Measurements from ENCODE around the gene PCMTD2.

The PCMTD2 gene

DNA sequence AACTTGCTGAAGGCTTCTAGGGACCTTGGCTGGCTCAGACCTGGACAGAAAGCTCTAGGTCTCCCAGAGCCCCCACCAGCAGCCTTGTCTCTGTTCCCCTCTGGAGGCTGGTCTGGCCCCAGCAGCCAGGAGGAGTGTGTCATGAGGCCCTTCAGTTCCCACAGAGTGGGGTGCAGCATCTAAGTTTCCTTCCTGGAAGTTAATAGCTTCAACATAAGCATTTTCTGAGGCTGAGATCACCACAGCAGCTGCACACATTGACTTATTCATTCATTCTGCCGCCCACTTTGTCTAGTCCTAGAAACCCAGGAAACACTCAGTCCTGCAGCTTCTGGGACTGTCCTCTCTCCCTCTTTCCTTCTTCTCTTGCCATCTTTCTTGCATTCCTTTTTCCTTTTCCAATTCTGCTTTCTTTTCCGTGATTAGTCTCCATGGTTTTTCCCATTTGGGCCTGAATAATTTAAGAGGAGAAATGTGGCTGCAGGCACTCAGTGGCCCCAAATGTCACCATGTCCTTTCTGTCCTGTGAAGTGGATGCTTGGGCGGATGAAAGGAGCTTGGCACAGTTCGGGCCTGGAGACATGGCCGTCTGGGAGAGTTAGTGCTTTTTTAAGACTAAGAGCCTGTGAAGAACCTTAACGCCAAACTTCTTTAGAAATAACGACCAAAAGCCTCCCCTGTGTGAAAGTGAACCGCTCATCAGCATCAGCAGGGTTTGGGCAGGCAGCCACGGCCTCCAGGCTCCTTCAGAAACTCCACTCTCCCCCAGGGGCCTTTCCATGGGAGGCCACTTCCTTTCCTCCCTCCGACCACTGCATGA, 31.0 kb upstream of the PCMTD2 start:
- no CpG with 5 or more reads among the region's 10 CpGs for WGBS (ENCODE audit: insufficient coverage, insufficient read length)
- Histone ChIP-seq H3K4me1 (ENCODE audit: control insufficient read depth, insufficient read depth, low read length) (peaks cover 2% of the 10 kb centered on the region), H3K36me3 (ENCODE audit: control insufficient read depth, insufficient read depth, low read length) (no peaks in the 10 kb centered on the region), H3K27me3 (ENCODE audit: control insufficient read depth, insufficient read depth, low read length) (no peaks in the 10 kb centered on the region), H3K4me3 (ENCODE audit: low read length) (no peak overlapping the region), H3K27ac (ENCODE audit: low read length) (no peak overlapping the region), H3K9me3 (ENCODE audit: control insufficient read depth, insufficient read depth, low read length) (no peaks in the 10 kb centered on the region)
- no peak for DNase-seq (ENCODE audit: low read depth, low spot score)

DNA sequence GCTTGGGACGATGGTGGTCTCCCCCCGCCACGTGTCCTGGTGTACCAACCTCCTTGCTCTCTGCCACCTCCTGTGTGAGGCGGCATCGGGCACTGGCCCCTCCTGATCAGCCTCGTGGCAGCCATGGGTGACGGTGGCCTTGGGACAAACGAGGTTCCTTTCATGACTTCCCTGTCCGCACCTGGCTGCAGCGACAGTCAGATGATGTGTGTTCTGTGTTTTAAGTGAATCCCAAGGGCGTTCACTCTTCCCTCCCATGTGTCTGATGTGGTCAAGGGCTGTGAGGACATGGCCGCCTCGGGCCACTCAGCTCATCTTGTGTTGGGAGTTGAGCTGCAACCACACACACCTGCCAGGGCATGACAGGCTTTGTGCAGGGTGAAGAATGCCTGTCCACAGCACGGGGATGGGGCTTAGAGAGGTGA, 30.4 kb upstream of the PCMTD2 start:
- no peaks in the 10 kb centered on the region for H3K36me3 ChIP-seq (ENCODE audit: control insufficient read depth, insufficient read depth, low read length)
- H3K4me3 ChIP-seq (ENCODE audit: low read length) = no peak overlapping the region
- no peak for DNase-seq (ENCODE audit: low read depth, low spot score)
- H3K9me3 ChIP-seq (ENCODE audit: control insufficient read depth, insufficient read depth, low read length) = no peaks in the 10 kb centered on the region
- H3K4me1 ChIP-seq (ENCODE audit: control insufficient read depth, insufficient read depth, low read length) = peaks cover 2% of the 10 kb centered on the region
- no CpG with 5 or more reads among the region's 14 CpGs for WGBS (ENCODE audit: insufficient coverage, insufficient read length)
- H3K27ac ChIP-seq (ENCODE audit: low read length) = no peak overlapping the region
- no peaks in the 10 kb centered on the region for H3K27me3 ChIP-seq (ENCODE audit: control insufficient read depth, insufficient read depth, low read length)

DNA sequence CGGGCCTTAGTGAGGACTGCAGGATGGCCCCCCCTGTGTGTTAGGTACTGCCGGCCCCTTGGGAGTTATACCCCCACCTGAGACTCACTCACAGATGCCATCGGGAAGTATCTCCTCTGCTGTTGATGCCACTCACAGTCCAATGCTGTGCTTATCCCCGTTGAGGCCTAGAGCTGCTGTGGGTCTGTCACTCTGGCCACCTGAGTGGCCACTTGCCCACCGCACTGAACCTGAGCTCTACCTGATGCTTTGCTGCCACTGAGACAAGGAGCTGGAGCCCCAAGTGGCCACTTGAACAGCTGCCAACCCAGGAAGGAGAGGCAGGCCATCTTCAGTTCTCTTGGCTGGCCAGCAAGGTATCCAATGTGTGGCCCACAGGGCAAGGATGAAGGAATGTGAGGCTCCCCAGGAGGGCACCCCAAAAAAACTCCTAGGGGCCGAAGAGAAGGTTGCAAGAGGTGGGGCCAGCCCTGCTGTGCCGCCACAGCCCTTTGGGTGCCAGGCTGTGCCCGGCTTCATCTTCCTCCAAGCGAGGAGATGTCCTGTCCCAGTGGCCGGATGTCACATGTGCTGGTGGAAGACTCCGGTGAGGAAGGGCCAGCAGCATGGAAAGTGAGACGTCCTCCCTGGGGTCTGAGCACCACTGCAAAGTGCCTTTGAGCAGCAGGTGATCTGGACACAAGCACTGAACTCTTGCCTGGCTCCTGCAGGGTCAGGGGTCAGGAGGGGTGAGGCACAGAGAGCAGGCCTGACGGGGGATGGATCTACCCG, 29.5 kb upstream of the PCMTD2 start:
- Histone ChIP-seq H3K36me3 (ENCODE audit: control insufficient read depth, insufficient read depth, low read length) (no peaks in the 10 kb centered on the region), H3K4me3 (ENCODE audit: low read length) (no peak overlapping the region), H3K27me3 (ENCODE audit: control insufficient read depth, insufficient read depth, low read length) (no peaks in the 10 kb centered on the region), H3K27ac (ENCODE audit: low read length) (no peak overlapping the region), H3K9me3 (ENCODE audit: control insufficient read depth, insufficient read depth, low read length) (no peaks in the 10 kb centered on the region), H3K4me1 (ENCODE audit: control insufficient read depth, insufficient read depth, low read length) (peaks cover 2% of the 10 kb centered on the region)
- no peak for DNase-seq (ENCODE audit: low read depth, low spot score)
- WGBS (ENCODE audit: insufficient coverage, insufficient read length) = no CpG with 5 or more reads among the region's 14 CpGs

DNA sequence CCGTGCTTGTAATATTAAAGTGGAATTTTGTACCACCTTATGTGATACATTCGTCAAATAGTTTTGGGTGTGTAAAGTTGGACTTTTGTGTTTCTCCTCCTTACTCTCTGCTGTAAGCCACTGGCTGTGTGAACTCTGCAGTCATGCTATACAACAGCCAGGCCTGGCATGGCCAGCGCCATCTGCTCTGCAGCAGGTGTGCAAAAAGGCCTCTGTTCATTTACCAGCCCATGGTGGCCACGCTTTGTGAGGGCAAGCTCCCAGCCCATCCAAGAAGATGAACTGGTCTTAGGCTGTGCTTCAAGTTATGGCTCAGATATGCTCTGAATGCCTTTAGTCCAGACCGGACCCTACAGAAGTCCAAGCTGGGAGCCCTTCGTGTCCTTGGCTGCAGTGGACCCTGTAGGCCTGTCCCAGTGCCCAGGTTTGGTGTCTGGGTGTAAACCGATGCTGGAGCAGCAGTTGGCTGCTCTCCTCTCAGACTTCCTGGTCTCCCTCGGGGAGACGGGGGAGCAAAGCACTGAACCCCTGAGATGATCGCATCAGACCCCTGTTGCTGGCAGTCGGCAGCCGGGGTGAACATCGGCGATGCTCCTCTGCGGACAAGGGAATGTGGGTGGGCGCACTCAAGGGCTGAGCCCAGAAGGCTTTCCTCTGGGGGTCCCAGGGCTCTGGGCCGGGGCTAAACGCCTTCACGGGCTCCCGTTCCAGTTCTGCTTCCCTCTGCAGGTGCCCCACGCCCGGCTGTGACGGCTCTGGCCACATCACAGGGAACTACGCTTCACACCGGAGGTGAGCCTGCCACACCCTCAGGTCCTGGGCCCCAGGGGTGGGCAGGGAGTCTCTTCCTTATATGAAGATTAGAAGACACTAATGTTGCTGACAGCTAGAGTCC, 28.6 kb upstream of the PCMTD2 start:
- WGBS (ENCODE audit: insufficient coverage, insufficient read length) = no CpG with 5 or more reads among the region's 25 CpGs
- Histone ChIP-seq H3K9me3 (ENCODE audit: control insufficient read depth, insufficient read depth, low read length) (no peaks in the 10 kb centered on the region), H3K4me1 (ENCODE audit: control insufficient read depth, insufficient read depth, low read length) (peaks cover 2% of the 10 kb centered on the region), H3K27ac (ENCODE audit: low read length) (no peak overlapping the region), H3K36me3 (ENCODE audit: control insufficient read depth, insufficient read depth, low read length) (no peaks in the 10 kb centered on the region), H3K27me3 (ENCODE audit: control insufficient read depth, insufficient read depth, low read length) (no peaks in the 10 kb centered on the region), H3K4me3 (ENCODE audit: low read length) (no peak overlapping the region)
- no peak for DNase-seq (ENCODE audit: low read depth, low spot score)

DNA sequence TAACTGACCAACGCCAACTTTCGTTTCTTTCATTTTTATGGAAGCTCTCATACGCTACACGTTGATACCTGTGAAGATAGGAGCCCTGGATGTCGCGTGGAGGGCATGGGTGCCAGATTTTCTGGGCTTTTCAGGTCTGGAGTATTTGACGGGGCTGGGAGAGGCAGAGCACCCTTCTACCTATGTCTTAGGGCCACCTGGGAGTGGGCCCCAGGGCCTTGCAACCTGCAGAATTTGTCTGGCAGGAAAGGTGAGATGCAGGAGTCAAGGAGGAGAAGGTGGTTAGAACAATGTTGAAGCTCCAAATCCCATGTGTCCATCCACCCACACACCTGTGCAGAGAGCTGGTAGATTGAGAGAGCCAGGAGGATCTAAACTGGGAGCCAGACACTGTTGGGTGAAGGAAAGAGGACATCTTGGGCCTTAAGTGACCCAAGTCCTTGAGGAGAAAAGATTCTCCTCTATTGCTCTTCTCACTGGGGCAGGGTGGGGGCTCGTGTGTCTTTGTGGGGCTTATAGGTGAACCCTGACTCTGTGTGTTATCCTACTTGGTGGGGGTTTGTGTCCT, 27.4 kb upstream of the PCMTD2 start:
- H3K36me3 ChIP-seq (ENCODE audit: control insufficient read depth, insufficient read depth, low read length) = no peaks in the 10 kb centered on the region; the same call in 1 of the 2 replicates
- H3K27ac ChIP-seq (ENCODE audit: low read length) = no peak overlapping the region
- peaks cover 2% of the 10 kb centered on the region for H3K4me1 ChIP-seq (ENCODE audit: control insufficient read depth, insufficient read depth, low read length)

DNA sequence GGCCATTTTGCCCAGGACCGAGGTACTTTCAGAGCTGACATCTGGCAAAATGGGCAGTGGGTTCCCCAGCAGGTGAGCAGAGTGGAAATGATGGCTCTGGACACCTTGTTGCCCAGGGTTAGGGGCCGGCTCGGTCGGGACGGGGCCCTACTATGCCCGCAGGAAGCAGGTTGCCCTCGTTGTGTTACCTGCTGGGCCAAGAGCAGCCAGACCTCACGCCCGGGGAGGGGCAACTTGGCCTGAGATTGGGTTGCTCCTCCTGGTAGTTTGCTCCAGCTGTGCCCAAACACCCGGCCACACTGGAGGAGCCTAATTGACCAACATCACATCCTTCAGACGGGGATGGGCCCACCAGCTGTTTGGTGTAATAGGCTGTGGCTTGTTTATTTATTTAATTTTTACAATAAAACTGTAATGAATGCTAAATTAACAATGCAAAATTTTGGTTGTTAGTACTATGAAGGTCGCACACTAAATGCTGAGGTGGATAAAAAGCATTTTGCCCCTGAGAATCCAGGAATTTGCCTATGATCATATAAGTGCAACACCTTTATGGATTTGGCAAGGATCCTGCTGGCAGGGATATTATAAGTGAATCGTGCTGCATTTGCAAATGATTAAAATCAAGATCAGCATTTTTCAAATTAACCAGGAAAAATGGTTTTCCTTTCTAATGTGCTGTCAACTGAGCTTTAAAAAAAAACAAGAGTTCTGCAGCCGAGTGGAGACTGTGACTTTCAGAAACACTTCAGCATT, 26.6 kb upstream of the PCMTD2 start:
- H3K27ac ChIP-seq (ENCODE audit: low read length) = no peak overlapping the region
- no peak overlapping the region for H3K4me3 ChIP-seq (ENCODE audit: low read length)
- no peaks in the 10 kb centered on the region for H3K27me3 ChIP-seq (ENCODE audit: control insufficient read depth, insufficient read depth, low read length)
- H3K36me3 ChIP-seq (ENCODE audit: control insufficient read depth, insufficient read depth, low read length) = no peaks in the 10 kb centered on the region; the same call in 1 of the 2 replicates
- no peaks in the 10 kb centered on the region; the same call in 1 of the 2 replicates for H3K4me1 ChIP-seq (ENCODE audit: control insufficient read depth, insufficient read depth, low read length)
- no peak for DNase-seq (ENCODE audit: low read depth, low spot score)
- no peaks in the 10 kb centered on the region for H3K9me3 ChIP-seq (ENCODE audit: control insufficient read depth, insufficient read depth, low read length)
- no CpG with 5 or more reads among the region's 14 CpGs for WGBS (ENCODE audit: insufficient coverage, insufficient read length)

More for the DNA sequence above, 27.4 kb upstream of the PCMTD2 start:
- WGBS (ENCODE audit: insufficient coverage, insufficient read length) = no CpG with 5 or more reads among the region's 8 CpGs
- H3K27me3 ChIP-seq (ENCODE audit: control insufficient read depth, insufficient read depth, low read length) = no peaks in the 10 kb centered on the region
- no peak overlapping the region for H3K4me3 ChIP-seq (ENCODE audit: low read length)
- DNase-seq (ENCODE audit: low read depth, low spot score) = no peak
- H3K9me3 ChIP-seq (ENCODE audit: control insufficient read depth, insufficient read depth, low read length) = no peaks in the 10 kb centered on the region

DNA sequence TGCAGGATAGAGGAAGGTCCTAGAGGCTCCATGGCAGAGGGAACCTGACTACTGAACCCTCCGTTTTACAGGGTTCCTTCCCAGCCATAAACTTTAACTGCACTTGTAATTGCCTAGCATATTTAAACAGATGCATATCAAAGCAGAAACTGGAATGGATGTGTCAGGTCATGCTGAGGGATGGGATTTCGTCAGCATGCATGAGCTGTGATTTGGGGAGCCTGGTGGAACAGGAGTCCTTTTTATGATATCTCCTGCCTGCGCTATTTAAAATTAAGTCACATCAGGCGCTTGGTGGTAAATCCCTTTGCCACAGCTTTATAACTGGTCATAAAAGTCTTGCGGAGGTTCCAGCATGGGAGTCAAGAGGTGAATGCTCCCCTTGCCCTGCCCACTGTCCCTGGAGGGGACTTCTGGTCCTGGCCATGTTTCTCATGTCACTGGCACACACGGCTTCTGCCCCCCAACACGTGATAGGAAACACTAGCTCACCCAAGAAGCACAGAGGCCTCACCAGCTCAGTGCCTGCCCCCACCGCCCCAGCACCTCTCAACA, 26.0 kb upstream of the PCMTD2 start:
- Histone ChIP-seq H3K4me3 (ENCODE audit: low read length) (no peak overlapping the region), H3K27me3 (ENCODE audit: control insufficient read depth, insufficient read depth, low read length) (no peaks in the 10 kb centered on the region), H3K4me1 (ENCODE audit: control insufficient read depth, insufficient read depth, low read length) (no peaks in the 10 kb centered on the region), H3K9me3 (ENCODE audit: control insufficient read depth, insufficient read depth, low read length) (no peaks in the 10 kb centered on the region), H3K27ac (ENCODE audit: low read length) (no peak overlapping the region), H3K36me3 (ENCODE audit: control insufficient read depth, insufficient read depth, low read length) (no peaks in the 10 kb centered on the region; the same call in 1 of the 2 replicates)
- no CpG with 5 or more reads among the region's 8 CpGs for WGBS (ENCODE audit: insufficient coverage, insufficient read length)
- no peak for DNase-seq (ENCODE audit: low read depth, low spot score)

DNA sequence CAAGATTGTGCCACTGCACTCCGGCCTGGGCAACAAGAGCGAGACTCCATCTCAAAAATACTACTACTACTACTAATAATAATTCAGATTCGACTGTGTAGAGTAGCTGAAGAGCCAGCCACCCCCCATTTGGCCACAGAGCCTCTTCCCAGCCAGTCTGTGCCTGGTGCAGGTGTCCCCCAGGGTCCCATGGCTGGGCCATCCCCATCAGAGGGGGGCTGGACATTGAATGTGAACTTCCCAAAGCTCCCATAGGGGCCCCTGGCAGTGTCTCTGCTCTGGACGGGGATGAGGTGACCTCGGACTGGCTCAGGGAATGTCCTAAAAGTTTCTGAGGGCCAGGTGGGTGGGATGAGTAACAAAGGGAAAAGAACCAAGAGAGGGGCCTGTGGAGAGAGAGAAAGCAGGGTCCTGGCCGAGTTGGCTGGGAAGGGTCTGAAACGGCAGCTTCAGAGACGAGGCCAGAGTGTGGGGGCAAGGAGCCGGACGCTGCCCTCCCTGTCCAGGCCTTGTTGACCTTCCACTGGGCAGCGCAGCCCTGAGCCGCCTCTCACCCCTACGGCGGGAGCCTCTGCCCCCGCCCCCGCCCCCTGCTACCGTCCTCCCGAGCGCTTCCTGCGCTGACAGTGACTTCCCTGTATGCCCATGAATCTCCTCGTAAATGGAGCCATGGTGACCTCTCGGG, 24.9 kb upstream of the PCMTD2 start:
- Histone ChIP-seq H3K36me3 (ENCODE audit: control insufficient read depth, insufficient read depth, low read length) (no peaks in the 10 kb centered on the region; the same call in 1 of the 2 replicates), H3K27me3 (ENCODE audit: control insufficient read depth, insufficient read depth, low read length) (no peaks in the 10 kb centered on the region), H3K4me1 (ENCODE audit: control insufficient read depth, insufficient read depth, low read length) (no peaks in the 10 kb centered on the region), H3K4me3 (ENCODE audit: low read length) (no peak overlapping the region), H3K9me3 (ENCODE audit: control insufficient read depth, insufficient read depth, low read length) (no peaks in the 10 kb centered on the region), H3K27ac (ENCODE audit: low read length) (no peak overlapping the region)
- DNase-seq (ENCODE audit: low read depth, low spot score) = no peak
- WGBS (ENCODE audit: insufficient coverage, insufficient read length) = no CpG with 5 or more reads among the region's 22 CpGs
